IMR-90 (cell line): ENCODE data around the gene PLA2G4B. TPM values are rescaled to one million over a fixed set of nuclear protein-coding genes. Genes with fewer than 3 reads are reported as not detected.

Experiments
- ATAC-seq: fragments of 200-7000 bp; cut with Tn5 transposase; 2 replicates; pipeline ENCODE4 v1.9.1; 2020; ENCODE audit warnings: low read depth, mild to moderate bottlenecking, moderate library complexity
- BruUV-seq: library from RNA; stranded (reverse); fragments of 400-500 nt; replicated peaks from 2 replicates; lab custom pipeline; 2021; lab: Mats Ljungman, UMichigan
- CTCF ChIA-PET: fragments of 300-600 bp; formaldehyde crosslinking; extraction: SDS; loops from one replicate; lab custom pipeline; 2021; ENCODE audit warnings: antibody characterized with exemption; lab: Yijun Ruan, JAX
- POLR2A ChIA-PET: fragments of 300-600 bp; sonication (Branson Sonifier 250); formaldehyde crosslinking; loops from one replicate; lab custom pipeline; 2022; ENCODE audit warnings: antibody characterized with exemption; ENCODE audit not compliant: unreplicated experiment; lab: Charles Lee
- DNase-seq: peaks from one replicate; pipeline ENCODE4 v3.0.0; 2013
- H2AFZ ChIP-seq: replicated peaks from 2 replicates; pipeline ENCODE3; 2013; ENCODE audit warnings: low read length, mild to moderate bottlenecking; ENCODE audit not compliant: poor library complexity
- H2AK5ac ChIP-seq: 2 replicates; pipeline ENCODE4 v1.6.1; 2013; ENCODE audit warnings: low read depth, low read length, inconsistent platforms
- H2AK9ac ChIP-seq: replicated peaks from 2 replicates; pipeline ENCODE3; 2013; ENCODE audit warnings: mild to moderate bottlenecking, low read depth, low read length, moderate library complexity; ENCODE audit not compliant: poor library complexity
- H2BK120ac ChIP-seq: 2 replicates; pipeline ENCODE4 v1.6.1; 2013; ENCODE audit warnings: low read depth, low read length, inconsistent platforms
- H2BK15ac ChIP-seq: 3 replicates; pipeline ENCODE4 v1.6.1; 2013; ENCODE audit warnings: low read depth, low read length, inconsistent platforms
- H2BK20ac ChIP-seq: 2 replicates; pipeline ENCODE4 v1.6.1; 2013; ENCODE audit warnings: low read depth, mild to moderate bottlenecking, inconsistent platforms, low read length, moderate library complexity
- H2BK5ac ChIP-seq: 2 replicates; pipeline ENCODE4 v1.6.1; 2013; ENCODE audit warnings: mild to moderate bottlenecking, low read depth, low read length, inconsistent platforms; ENCODE audit not compliant: poor library complexity, severe bottlenecking
- H3K14ac ChIP-seq: replicated peaks from 2 replicates; pipeline ENCODE4 v1.6.1; 2013; ENCODE audit warnings: low read depth, low read length, inconsistent platforms
- H3K18ac ChIP-seq: 2 replicates; pipeline ENCODE4 v1.6.1; 2013; ENCODE audit warnings: low read depth, low read length, control low read depth
- H3K23ac ChIP-seq: 2 replicates; pipeline ENCODE4 v1.6.1; 2013; ENCODE audit warnings: low read depth, low read length, inconsistent platforms
- H3K27ac ChIP-seq: 2 replicates; pipeline ENCODE4 v1.5.1; 2013; ENCODE audit warnings: mild to moderate bottlenecking, control low read depth, low read length; ENCODE audit not compliant: insufficient read depth
- H3K27me3 ChIP-seq: 2 replicates; pipeline ENCODE4 v1.6.1; 2013; ENCODE audit warnings: low read length; ENCODE audit not compliant: control insufficient read depth, insufficient read depth
- H3K36me3 ChIP-seq: 2 replicates; pipeline ENCODE4 v1.6.1; 2013; ENCODE audit warnings: low read length, mixed read lengths; ENCODE audit not compliant: control insufficient read depth, insufficient read depth
- H3K4ac ChIP-seq: 2 replicates; pipeline ENCODE4 v1.6.1; 2013; ENCODE audit warnings: low read depth, low read length, inconsistent platforms
- H3K4me1 ChIP-seq: 2 replicates; pipeline ENCODE4 v1.6.1; 2013; ENCODE audit warnings: low read length, mixed read lengths; ENCODE audit not compliant: control insufficient read depth, insufficient read depth
- H3K4me2 ChIP-seq: 2 replicates; pipeline ENCODE4 v1.6.1; 2013; ENCODE audit warnings: low read depth, mild to moderate bottlenecking, control low read depth, low read length, moderate library complexity
- H3K4me3 ChIP-seq: 2 replicates; pipeline ENCODE4 v1.5.1; 2013; ENCODE audit warnings: low read depth, mild to moderate bottlenecking, control low read depth, low read length, moderate library complexity; ENCODE audit not compliant: insufficient read depth
- H3K56ac ChIP-seq: 2 replicates; pipeline ENCODE4 v1.6.1; 2013; ENCODE audit warnings: low read length, inconsistent platforms; ENCODE audit not compliant: insufficient read depth; ENCODE audit errors: extremely low read depth
- H3K79me1 ChIP-seq, 2 experiments: 2 replicates each; pipeline ENCODE4 v1.6.1; 2013; ENCODE audit warnings: low read length in 2 of 2, inconsistent platforms in 1 of 2, low read depth in 1 of 2
- H3K9ac ChIP-seq: 2 replicates; pipeline ENCODE4 v1.6.1; 2013; ENCODE audit warnings: low read depth, low read length, control low read depth
- H3K9me1 ChIP-seq: 2 replicates; pipeline ENCODE4 v1.6.1; 2013; ENCODE audit warnings: low read length, inconsistent platforms; ENCODE audit not compliant: insufficient read depth
- H3K9me3 ChIP-seq: 2 replicates; pipeline ENCODE4 v1.6.1; 2013; ENCODE audit warnings: low read length; ENCODE audit not compliant: control insufficient read depth, insufficient read depth
- H4K20me1 ChIP-seq: 2 replicates; pipeline ENCODE4 v1.6.1; 2013; ENCODE audit warnings: low read length, inconsistent platforms; ENCODE audit not compliant: insufficient read depth
- H4K5ac ChIP-seq: 2 replicates; pipeline ENCODE4 v1.6.1; 2013; ENCODE audit warnings: mild to moderate bottlenecking, low read depth, low read length, control low read depth
- H4K8ac ChIP-seq, 2 experiments: 2 replicates each; pipeline ENCODE4 v1.6.1; 2013; ENCODE audit warnings: low read depth in 2 of 2, low read length in 2 of 2, control low read depth in 1 of 2, inconsistent platforms in 1 of 2
- H4K91ac ChIP-seq: 2 replicates; pipeline ENCODE4 v1.6.1; 2013; ENCODE audit warnings: low read depth, low read length, inconsistent platforms; ENCODE audit not compliant: insufficient read depth
- BHLHE40 ChIP-seq: fragments of 150-350 bp; IDR thresholded peaks from 2 replicates; pipeline ENCODE4 v1.6.1; 2016; ENCODE audit warnings: mild to moderate bottlenecking, low read depth, low read length
- CEBPB ChIP-seq: IDR thresholded peaks from 2 replicates; pipeline ENCODE4 v1.6.1; 2012; ENCODE audit warnings: low read depth, low read length, improper control_type of control experiment
- CHD1 ChIP-seq: IDR thresholded peaks from 2 replicates; pipeline ENCODE4 v1.6.1; 2012; ENCODE audit warnings: low read depth, low read length, improper control_type of control experiment
- FOS ChIP-seq: fragments of 150-350 bp; IDR thresholded peaks from 2 replicates; pipeline ENCODE4 v1.6.1; 2016; ENCODE audit warnings: low read depth, low read length
- MAFK ChIP-seq: IDR thresholded peaks from 2 replicates; pipeline ENCODE4 v1.6.1; 2012; ENCODE audit warnings: low read depth, low read length, improper control_type of control experiment
- MAZ ChIP-seq: IDR thresholded peaks from 2 replicates; pipeline ENCODE4 v1.6.1; 2012; ENCODE audit warnings: low read depth, mild to moderate bottlenecking, low read length, improper control_type of control experiment, moderate library complexity, borderline replicate concordance
- MXI1 ChIP-seq: IDR thresholded peaks from 2 replicates; pipeline ENCODE4 v1.6.1; 2012; ENCODE audit warnings: low read depth, mild to moderate bottlenecking, low read length, moderate library complexity, borderline replicate concordance
- NFE2L2 ChIP-seq: fragments of 150-350 bp; IDR thresholded peaks from 2 replicates; pipeline ENCODE4 v1.6.1; 2016; ENCODE audit warnings: low read depth, mild to moderate bottlenecking, low read length
- POLR2A ChIP-seq: IDR thresholded peaks from 2 replicates; pipeline ENCODE4 v1.6.1; 2012; ENCODE audit warnings: mild to moderate bottlenecking, low read depth, low read length
- RCOR1 ChIP-seq: IDR thresholded peaks from 2 replicates; pipeline ENCODE4 v1.6.1; 2012; ENCODE audit warnings: mild to moderate bottlenecking, low read length, improper control_type of control experiment; ENCODE audit not compliant: insufficient replicate concordance
- RFX5 ChIP-seq: IDR thresholded peaks from 2 replicates; pipeline ENCODE4 v1.8.0; 2012; ENCODE audit warnings: low read depth, mild to moderate bottlenecking, low read length, moderate library complexity
- WGBS, 2 experiments: methylation state at CpG; one replicate each; pipeline versions ENCODE4 v1.1.5 to v1.1.7; 2013; ENCODE audit warnings: missing lambda C conversion rate in 2 of 2; ENCODE audit not compliant: insufficient read length in 1 of 2; ENCODE audit errors: extremely low coverage in 2 of 2; 5-methylcytosine and 5-hydroxymethylcytosine counted together
- dilution Hi-C: fragments of 300-500 bp; cut with HindIII; formaldehyde crosslinking; loops from one replicate; pipeline ENCODE4 v1.14.3; 2018; ENCODE audit warnings: low sequenced_read_pairs; ENCODE audit not compliant: unreplicated experiment
- in situ Hi-C: fragments of 300-500 bp; cut with MboI; formaldehyde crosslinking; loops from 3 replicates; pipeline ENCODE4 v1.14.3; 2019; ENCODE audit warnings: low sequenced_read_pairs, inconsistent platforms, mixed read lengths
- intact Hi-C: fragments of 100-400 bp; cut with micrococcal nuclease; formaldehyde crosslinking; loops from 2 replicates; pipeline ENCODE4 v1.10.0; 2022
- polyA plus RNA-seq, 3 experiments: library from polyadenylated mRNA; depleted of rRNA; stranded (reverse); fragments of >200 nt; gene quantifications; 2 replicates each; pipeline ENCODE4 v1.2.3, GENCODE V29; 2012; ENCODE audit warnings: low replicate concordance in 1 of 3
- total RNA-seq: library from RNA; depleted of rRNA; stranded (reverse); fragments of >200 nt; gene quantifications from 2 replicates; pipeline ENCODE4 v1.2.3, GENCODE V29; 2012
- TF ChIP-seq, protein P1 (sequence below): fragments of 150-350 bp; IDR thresholded peaks from 2 replicates; pipeline ENCODE4 v1.6.1; 2017; ENCODE audit warnings: mild to moderate bottlenecking, antibody characterized with exemption, low read length, low read depth
- TF ChIP-seq, protein P2 (sequence below): fragments of 150-350 bp; IDR thresholded peaks from 2 replicates; pipeline ENCODE4 v1.6.1; 2016; ENCODE audit warnings: low read depth, mild to moderate bottlenecking, low read length, moderate library complexity, borderline replicate concordance
- TF ChIP-seq, protein P3 (sequence below): conservative IDR thresholded peaks from 2 replicates; pipeline ENCODE4 v1.5.1; 2012; ENCODE audit warnings: mild to moderate bottlenecking, low read depth, low read length, improper control_type of control experiment

The PLA2G4B gene
- total and polyA plus RNA-seq, 2 of the 4 experiments (the other 2 are of a cell fraction), result 0.18 to 3.1 TPM

DNA sequence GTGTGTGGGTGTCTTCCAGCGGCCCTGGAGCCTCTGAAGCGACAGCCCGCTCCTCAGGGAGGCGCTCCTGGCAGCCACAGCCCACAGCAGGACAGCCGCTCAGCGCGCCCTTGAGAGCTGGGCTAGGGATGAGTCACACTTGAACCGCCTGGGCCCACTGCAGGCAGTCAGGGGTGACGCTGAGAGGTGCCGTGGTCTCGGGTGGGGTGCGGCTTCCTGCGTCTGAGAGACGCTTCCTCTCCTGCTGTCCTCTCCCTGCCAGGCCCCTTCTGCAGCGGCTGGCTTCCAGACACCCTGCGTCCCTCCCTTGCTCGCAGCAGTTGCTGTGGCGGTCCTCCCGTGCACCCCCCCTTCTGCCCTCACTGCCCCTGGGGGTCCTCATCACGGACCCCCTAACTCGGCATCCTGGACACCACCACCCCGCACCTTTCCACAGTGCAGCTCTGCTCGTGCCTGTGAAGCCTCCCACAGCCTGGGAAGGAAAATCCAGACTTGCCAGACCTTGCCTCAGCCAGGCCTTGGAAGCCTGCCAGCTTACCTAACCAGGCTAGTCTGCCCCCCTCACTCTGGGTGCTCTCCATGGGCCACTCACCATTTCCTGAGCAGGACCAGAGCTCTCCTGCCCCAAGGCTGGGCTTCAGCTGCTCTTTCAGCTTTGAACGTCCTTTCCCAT lies 56.3 kb downstream of the PLA2G4B start:
- H2BK5ac ChIP-seq, result no peak overlapping the region
- POLR2A ChIA-PET, result no interaction called here
- TF ChIP-seq CHD1, result no peak
- TF ChIP-seq MAFK, result no peak
- TF ChIP-seq, protein P1, sequence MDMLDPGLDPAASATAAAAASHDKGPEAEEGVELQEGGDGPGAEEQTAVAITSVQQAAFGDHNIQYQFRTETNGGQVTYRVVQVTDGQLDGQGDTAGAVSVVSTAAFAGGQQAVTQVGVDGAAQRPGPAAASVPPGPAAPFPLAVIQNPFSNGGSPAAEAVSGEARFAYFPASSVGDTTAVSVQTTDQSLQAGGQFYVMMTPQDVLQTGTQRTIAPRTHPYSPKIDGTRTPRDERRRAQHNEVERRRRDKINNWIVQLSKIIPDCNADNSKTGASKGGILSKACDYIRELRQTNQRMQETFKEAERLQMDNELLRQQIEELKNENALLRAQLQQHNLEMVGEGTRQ, result no peak
- peak; percentile 73; the same call in 1 of the 2 replicates for TF ChIP-seq FOS
- peak; percentile 46 for TF ChIP-seq BHLHE40
- TF ChIP-seq, protein P2, sequence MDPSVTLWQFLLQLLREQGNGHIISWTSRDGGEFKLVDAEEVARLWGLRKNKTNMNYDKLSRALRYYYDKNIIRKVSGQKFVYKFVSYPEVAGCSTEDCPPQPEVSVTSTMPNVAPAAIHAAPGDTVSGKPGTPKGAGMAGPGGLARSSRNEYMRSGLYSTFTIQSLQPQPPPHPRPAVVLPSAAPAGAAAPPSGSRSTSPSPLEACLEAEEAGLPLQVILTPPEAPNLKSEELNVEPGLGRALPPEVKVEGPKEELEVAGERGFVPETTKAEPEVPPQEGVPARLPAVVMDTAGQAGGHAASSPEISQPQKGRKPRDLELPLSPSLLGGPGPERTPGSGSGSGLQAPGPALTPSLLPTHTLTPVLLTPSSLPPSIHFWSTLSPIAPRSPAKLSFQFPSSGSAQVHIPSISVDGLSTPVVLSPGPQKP, result no peak
- TF ChIP-seq, protein P3, sequence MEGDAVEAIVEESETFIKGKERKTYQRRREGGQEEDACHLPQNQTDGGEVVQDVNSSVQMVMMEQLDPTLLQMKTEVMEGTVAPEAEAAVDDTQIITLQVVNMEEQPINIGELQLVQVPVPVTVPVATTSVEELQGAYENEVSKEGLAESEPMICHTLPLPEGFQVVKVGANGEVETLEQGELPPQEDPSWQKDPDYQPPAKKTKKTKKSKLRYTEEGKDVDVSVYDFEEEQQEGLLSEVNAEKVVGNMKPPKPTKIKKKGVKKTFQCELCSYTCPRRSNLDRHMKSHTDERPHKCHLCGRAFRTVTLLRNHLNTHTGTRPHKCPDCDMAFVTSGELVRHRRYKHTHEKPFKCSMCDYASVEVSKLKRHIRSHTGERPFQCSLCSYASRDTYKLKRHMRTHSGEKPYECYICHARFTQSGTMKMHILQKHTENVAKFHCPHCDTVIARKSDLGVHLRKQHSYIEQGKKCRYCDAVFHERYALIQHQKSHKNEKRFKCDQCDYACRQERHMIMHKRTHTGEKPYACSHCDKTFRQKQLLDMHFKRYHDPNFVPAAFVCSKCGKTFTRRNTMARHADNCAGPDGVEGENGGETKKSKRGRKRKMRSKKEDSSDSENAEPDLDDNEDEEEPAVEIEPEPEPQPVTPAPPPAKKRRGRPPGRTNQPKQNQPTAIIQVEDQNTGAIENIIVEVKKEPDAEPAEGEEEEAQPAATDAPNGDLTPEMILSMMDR, result 0 out of 2 replicates have a peak, but pooled peaks have one; percentile 15
- no peak for TF ChIP-seq RCOR1
- TF ChIP-seq MAZ, result no peak
- no peak for TF ChIP-seq NFE2L2
- TF ChIP-seq POLR2A, result no peak
- TF ChIP-seq CEBPB, result peak; percentile 27; the same call in 1 of the 2 replicates
- no peak for TF ChIP-seq RFX5
- no peak for TF ChIP-seq MXI1

More for the DNA sequence above, 56.3 kb downstream of the PLA2G4B start:
- Histone ChIP-seq H2AK9ac (peak overlapping the region; percentile 91), H3K56ac (no peak overlapping the region), H2AK5ac (peak overlapping the region; percentile 7), H3K23ac (no peak overlapping the region), H4K5ac (no peak overlapping the region), H2BK15ac (no peak overlapping the region), H3K4me2 (0 out of 2 replicates have a peak overlapping the region, but pooled peaks have one; percentile 41), H4K91ac (0 out of 2 replicates have a peak overlapping the region, but pooled peaks have one; percentile 4), H3K27me3 (peaks cover 4% of the 10 kb centered on the region; the same call in 1 of the 2 replicates), H3K4me1 (peaks cover 6% of the 10 kb centered on the region; the same call in 1 of the 2 replicates), H4K8ac (peak overlapping the region in 1 of 2 experiments; percentile 45; a peak in 1 of 4 replicates), H3K79me1 (no peaks in the 10 kb centered on the region), H3K9me3 (no peaks in the 10 kb centered on the region), H3K9ac (no peak overlapping the region), H2AFZ (peak overlapping the region; percentile 75), H3K4me3 (no peak overlapping the region), H3K9me1 (peaks cover 6% of the 10 kb centered on the region; the same call in 1 of the 2 replicates), H3K14ac (peak overlapping the region; percentile 61; the same call in 1 of the 2 replicates), H4K20me1 (no peaks in the 10 kb centered on the region), H3K36me3 (peaks cover 5% of the 10 kb centered on the region; the same call in 1 of the 2 replicates), H2BK120ac (no peak overlapping the region), H3K4ac (peak overlapping the region; percentile 29), H3K18ac (no peak overlapping the region), H3K27ac (no peak overlapping the region), H2BK20ac (no peak overlapping the region)
- dilution Hi-C loops, result no loop called here
- ATAC-seq (peak; percentile 92), DNase-seq (peak; percentile 78)
- CTCF ChIA-PET, result interaction anchor here (0.6 to 1.3 kb wide), 3 partner anchors 10 to 459 kb away, joined by 3 to 5 read pairs (median 4); no protein-coding TSS in a partner anchor
- in situ Hi-C loops, result no loop called here
- BruUV-seq, result no TSS peak
- intact Hi-C loops, result no loop called here
- WGBS, 2 experiments, result 34% methylated on average over 16 of the region's 24 CpGs; no CpG with 5 or more reads in 1 of the 2 experiments
